GM12891 (cell line): ENCODE results near the gene CD44.

ENCODE experiments used
- PAX5 ChIP-seq: IDR thresholded peaks from 2 replicates; pipeline ENCODE4 v1.6.1; 2011; ENCODE audit warnings: low read length, moderate library complexity, mild to moderate bottlenecking; ENCODE audit not compliant: insufficient read depth, severe bottlenecking
- POLR2A ChIP-seq: IDR thresholded peaks from 2 replicates; pipeline ENCODE4 v1.6.1; 2011; ENCODE audit warnings: low read depth, low read length, control low read depth
- POLR2AphosphoS5 ChIP-seq: IDR thresholded peaks from 2 replicates; pipeline ENCODE4 v1.6.1; 2011; ENCODE audit warnings: low read depth, low read length, control low read depth
- POU2F2 ChIP-seq: IDR thresholded peaks from 2 replicates; pipeline ENCODE4 v1.6.1; 2011; ENCODE audit warnings: low read depth, mild to moderate bottlenecking, control low read depth, low read length, moderate library complexity
- SPI1 ChIP-seq: IDR thresholded peaks from 2 replicates; pipeline ENCODE4 v1.6.1; 2011; ENCODE audit warnings: low read depth, low read length, control low read depth
- TAF1 ChIP-seq: IDR thresholded peaks from 2 replicates; pipeline ENCODE4 v1.6.1; 2011; ENCODE audit warnings: low read depth, low read length, control low read depth

GRCh38 chr11:35230388-35230787, 91.4 kb downstream of the CD44 start:
- TF ChIP-seq TAF1 (no peak), POLR2A (no peak), POLR2AphosphoS5 (no peak), POU2F2 (no peak), SPI1 (no peak), PAX5 (no peak)
